AG09309 (cell line): ENCODE measurements around the gene PPFIBP1.

Experiments used
- DNase-seq: peaks from one replicate; pipeline ENCODE4 v3.0.0-alpha.2; 2010; ENCODE audit warnings: low read depth
- H3K4me3 ChIP-seq: 2 replicates; pipeline ENCODE4 v1.5.1; 2011; ENCODE audit warnings: mild to moderate bottlenecking, low read depth, low read length, moderate library complexity; ENCODE audit not compliant: control insufficient read depth
- TF ChIP-seq, protein P1 (sequence below): IDR thresholded peaks from 2 replicates; pipeline ENCODE4 v1.5.1; 2011; ENCODE audit warnings: mild to moderate bottlenecking, low read depth, low read length, inconsistent platforms; ENCODE audit not compliant: insufficient read depth, control insufficient read depth; ENCODE audit errors: missing control alignments

PPFIBP1 gene

DNA sequence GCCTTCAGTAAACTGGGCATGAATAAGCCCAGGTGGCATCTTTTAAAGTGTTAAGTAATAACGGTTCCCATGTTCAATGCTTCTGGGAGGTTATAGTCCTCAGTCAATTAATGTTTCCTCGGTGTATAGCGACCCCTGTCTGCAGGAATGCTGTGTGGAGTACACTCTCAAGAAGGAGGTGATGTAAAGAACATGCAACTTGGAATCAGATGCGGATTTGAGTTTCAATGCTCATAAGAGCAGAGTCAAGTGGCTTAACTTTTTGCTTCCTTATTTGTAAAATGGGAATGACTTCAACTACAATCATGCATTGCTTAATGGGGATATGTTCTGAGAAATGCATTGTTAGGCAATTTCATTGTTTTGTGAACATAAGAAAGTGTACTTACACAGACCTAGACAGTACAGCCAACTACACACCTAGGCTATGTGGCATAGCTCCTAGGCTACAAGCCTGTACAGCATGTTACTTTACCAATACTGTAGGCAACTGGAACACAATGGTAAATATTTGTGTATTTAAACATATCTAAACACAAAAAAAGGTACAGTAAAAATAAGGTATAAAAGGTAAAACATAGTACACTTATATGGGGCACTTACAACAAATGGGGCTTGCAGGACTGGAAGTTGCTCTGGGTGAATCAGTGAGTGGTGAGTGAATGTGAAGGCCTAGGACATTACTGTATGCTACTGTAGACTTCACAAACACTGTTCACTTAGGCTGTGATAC, 179.9 kb downstream of the PPFIBP1 start:
- DNase-seq, result peak; percentile 91
- no peak overlapping the region for H3K4me3 ChIP-seq
- TF ChIP-seq, protein P1, sequence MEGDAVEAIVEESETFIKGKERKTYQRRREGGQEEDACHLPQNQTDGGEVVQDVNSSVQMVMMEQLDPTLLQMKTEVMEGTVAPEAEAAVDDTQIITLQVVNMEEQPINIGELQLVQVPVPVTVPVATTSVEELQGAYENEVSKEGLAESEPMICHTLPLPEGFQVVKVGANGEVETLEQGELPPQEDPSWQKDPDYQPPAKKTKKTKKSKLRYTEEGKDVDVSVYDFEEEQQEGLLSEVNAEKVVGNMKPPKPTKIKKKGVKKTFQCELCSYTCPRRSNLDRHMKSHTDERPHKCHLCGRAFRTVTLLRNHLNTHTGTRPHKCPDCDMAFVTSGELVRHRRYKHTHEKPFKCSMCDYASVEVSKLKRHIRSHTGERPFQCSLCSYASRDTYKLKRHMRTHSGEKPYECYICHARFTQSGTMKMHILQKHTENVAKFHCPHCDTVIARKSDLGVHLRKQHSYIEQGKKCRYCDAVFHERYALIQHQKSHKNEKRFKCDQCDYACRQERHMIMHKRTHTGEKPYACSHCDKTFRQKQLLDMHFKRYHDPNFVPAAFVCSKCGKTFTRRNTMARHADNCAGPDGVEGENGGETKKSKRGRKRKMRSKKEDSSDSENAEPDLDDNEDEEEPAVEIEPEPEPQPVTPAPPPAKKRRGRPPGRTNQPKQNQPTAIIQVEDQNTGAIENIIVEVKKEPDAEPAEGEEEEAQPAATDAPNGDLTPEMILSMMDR, result peak; percentile 84

DNA sequence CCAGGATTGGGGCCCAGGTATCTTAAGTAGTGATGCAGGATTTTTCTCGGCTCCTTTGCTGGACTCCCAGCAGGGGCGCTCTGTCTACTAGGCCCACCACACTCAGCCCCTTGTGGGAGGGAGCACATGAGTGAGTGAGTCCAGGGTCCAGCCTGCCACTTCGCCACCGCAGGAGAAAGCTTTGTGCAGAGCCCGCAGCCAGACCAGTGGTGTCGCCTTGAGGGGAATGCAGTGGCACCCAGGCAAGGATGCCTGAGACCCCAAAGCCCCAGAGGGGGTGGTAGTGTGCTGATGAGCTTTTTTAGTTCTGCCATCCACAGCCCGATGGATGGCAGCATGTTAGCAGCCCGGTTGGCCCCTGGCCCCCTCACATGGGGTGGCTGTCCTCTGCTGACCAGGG, 181.3 kb downstream of the PPFIBP1 start:
- DNase-seq, result no peak
- no peak overlapping the region for H3K4me3 ChIP-seq
- TF ChIP-seq, protein P1, result no peak

DNA sequence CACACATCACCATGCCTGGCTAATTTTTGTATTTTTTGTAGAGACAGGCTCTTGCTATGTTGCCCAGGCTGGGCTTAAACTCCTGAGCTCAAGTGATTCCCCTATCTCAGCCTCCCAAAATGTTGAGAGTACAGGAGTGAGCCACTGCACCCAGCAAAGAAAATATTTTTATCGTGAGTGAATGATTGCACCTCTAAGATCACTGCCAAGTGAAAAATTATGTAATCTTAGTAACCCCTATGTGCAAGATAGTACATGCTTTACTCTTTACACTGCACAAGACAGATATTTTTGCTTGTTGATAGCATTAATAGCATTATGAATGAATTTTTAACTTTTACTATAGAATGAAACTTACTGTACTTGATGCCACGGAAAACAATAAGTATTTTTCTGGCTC, 183.2 kb downstream of the PPFIBP1 start:
- DNase-seq, result no peak
- H3K4me3 ChIP-seq, result no peak overlapping the region
- TF ChIP-seq, protein P1, result no peak

DNA sequence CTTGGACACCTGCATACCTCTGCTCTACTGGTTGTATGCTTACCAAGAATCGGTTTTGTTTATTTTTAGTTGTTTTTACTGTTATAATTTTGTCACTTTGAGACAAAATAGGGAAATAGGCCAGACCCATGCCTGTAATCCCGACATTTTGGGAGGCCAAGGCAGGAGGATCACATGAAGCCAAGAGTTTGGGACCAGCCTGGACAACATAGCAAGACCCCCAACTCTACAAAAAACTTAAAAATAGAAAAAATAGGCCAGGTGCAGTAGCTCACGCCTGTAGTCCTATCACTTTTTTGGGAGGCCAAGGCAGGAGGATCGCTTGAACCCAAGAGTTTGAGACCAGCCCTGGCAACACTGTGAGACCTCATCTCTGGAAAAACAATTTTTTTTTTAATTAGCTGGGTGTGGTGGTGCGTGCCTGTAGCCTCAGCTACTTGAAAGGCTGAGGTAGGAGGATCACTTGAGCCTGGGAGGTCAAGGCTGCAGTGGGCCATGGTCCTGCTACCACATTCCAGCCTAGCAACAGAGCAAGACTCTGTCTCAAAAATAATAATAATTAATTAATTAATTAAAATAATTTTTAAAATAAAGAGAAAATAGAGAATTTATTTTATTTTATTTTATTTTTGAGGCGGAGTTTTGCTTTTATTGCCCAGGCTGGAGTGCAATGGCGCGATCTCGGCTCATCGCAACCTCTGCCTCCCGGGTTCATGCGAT, 185.4 kb downstream of the PPFIBP1 start:
- TF ChIP-seq, protein P1, result no peak
- DNase-seq, result no peak
- peak overlapping the region; percentile 73 for H3K4me3 ChIP-seq

DNA sequence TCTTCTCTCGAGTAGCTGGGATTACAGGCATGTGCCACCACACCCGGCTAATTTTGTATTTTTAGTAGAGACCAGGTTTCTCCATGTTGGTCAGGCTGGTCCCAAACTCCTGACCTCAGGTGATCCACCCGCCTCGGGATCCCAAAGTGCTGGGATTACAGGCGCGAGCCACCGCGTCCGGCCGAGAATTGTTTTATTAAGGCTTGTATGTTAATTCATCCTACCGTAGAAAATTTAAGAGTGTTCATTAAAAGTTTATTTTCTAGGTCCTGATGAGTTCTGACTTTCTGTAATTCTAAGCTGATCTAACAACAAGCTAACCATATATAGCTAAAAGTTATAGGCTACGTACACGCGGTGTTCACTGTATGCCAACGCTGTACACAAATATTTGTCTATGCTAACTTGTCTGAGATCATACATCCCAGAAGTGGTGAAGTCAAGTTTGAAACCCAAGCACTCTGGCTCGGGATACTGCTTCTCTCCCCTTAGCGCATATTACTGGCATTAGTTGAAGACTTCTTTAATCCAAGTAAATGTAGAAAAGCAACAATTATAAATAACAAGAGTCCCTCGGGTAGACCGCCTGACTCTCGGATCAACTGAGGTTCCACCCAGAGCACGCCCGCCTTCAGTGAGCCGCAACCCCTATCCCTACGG, 186.1 kb downstream of the PPFIBP1 start:
- peak overlapping the region; percentile 73 for H3K4me3 ChIP-seq
- TF ChIP-seq, protein P1, result no peak
- no peak for DNase-seq

DNA sequence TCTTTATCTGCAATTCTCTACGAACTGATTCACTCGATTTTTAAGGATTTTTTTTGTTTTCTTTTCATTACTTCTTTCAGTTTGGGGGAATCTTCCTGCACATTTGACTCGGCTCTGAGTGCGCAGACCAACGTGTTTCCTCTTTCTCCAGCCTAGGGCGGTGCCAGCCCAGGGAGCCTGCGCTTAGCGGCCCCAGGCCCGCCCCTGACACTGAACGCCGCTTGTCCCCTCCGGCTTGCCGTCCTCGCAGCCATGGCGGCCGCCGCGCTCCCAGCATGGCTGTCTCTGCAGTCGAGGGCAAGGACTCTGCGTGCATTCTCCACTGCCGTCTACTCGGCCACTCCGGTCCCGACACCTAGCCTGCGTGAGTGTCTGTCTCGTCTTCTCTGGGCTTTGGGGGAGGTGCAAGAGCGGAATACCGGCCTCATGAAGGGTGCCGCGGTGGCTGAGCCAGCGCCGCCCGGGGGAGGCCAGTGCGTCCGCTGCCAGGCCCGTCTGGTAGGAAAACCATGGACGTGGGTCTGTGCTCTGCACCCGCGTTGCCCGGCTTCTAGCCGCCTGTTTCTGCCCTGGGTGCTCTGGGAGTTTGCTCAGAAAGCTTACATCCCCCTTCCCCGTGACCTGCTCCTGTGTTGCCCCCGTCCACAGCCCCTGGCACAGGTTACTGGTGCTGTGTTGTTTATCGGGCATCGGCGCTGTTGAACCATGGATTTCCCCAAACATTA, 186.7 kb downstream of the PPFIBP1 start, which contains the start of gene MRPS35:
Gene MRPS35, plus strand, starts transcription at position 241 of the 725 bp plus-strand sequence. Its CDS starts 12 bp downstream, at position 253.
- TF ChIP-seq, protein P1, result no peak
- DNase-seq, result peak; percentile 73
- peak within 1 kb of the TSS; percentile 73 for H3K4me3 ChIP-seq
